Measurements from ENCODE around the gene ADAMTS1.

Gene ADAMTS1

GRCh38 chr21:26815197-26815596 lies 30.0 kb downstream of the ADAMTS1 start:
- no peak for TF ChIP-seq CTCF (IDR thresholded peaks at IDR 0.05; ENCODE audit: low read length, missing control alignments)
- H3K4me3 ChIP-seq (replicated peaks; ENCODE audit: low read depth, low read length): no peak overlapping the region
- peak; percentile 40 for DNase-seq (ENCODE audit: low read depth)

- no peak overlapping the region for H3K4me3 ChIP-seq (replicated peaks; ENCODE audit: low read depth, low read length)
- DNase-seq (ENCODE audit: low read depth): peak; percentile 81
- TF ChIP-seq CTCF (IDR thresholded peaks at IDR 0.05; ENCODE audit: low read length, missing control alignments): no peak
Measured at GRCh38 chr21:26814386-26814785, 30.8 kb downstream of the ADAMTS1 start.

- no peak for DNase-seq (ENCODE audit: low read depth)
- H3K4me3 ChIP-seq (replicated peaks; ENCODE audit: low read depth, low read length): no peak overlapping the region
- no peak for TF ChIP-seq CTCF (IDR thresholded peaks at IDR 0.05; ENCODE audit: low read length, missing control alignments)
Measured at GRCh38 chr21:26813426-26813998, 31.7 kb downstream of the ADAMTS1 start.

DNA sequence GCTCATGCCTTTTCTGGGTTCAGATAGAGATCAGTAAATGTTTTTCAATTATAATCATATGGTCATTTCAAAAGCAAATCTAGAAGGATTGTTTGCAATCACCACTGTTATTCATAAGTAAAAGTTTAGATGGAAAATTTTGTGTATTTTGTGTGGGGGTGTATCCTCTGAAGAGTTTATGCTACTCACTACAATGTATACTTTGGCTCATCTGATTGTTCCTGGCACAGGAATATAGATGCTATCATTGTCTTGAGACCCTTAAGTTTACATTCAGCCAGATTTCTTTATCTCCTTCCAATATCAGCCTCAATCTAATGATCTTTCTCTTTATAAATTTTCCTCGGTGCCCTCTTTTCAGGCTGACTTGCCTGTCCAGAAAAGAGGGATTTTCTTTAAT lies 33.0 kb downstream of the ADAMTS1 start:
- no peak for TF ChIP-seq CTCF (IDR thresholded peaks at IDR 0.05; ENCODE audit: low read length, missing control alignments)
- no peak overlapping the region for H3K4me3 ChIP-seq (replicated peaks; ENCODE audit: low read depth, low read length)
- DNase-seq (ENCODE audit: low read depth): no peak

GRCh38 chr21:26811482-26811881 lies 33.7 kb downstream of the ADAMTS1 start:
- no peak for TF ChIP-seq CTCF (IDR thresholded peaks at IDR 0.05; ENCODE audit: low read length, missing control alignments)
- H3K4me3 ChIP-seq (replicated peaks; ENCODE audit: low read depth, low read length): no peak overlapping the region
- DNase-seq (ENCODE audit: low read depth): no peak

- peak; percentile 17 for DNase-seq (ENCODE audit: low read depth)
- H3K4me3 ChIP-seq (replicated peaks; ENCODE audit: low read depth, low read length): no peak overlapping the region
- TF ChIP-seq CTCF (IDR thresholded peaks at IDR 0.05; ENCODE audit: low read length, missing control alignments): no peak
Measured at GRCh38 chr21:26810676-26811415, 34.4 kb downstream of the ADAMTS1 start.

DNA sequence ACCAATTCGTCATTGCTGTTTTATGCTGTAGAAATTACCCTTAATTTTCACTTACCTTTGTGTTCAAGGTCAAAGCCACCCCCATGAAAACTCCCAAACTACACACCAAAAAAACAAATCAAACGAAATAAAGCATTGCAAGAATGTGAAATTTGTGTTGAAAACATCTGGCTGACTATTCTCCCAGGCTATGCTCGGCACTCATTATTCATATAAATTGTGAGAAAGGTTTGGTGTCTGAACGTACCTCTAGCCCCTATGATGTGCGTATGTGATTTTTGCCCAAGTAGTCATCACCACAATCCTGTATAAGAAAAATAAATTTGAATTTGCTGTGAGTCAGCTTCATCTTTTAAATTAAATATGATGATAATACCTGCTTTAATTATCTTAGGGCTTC lies 34.9 kb downstream of the ADAMTS1 start:
- TF ChIP-seq CTCF (IDR thresholded peaks at IDR 0.05; ENCODE audit: low read length, missing control alignments): no peak
- no peak for DNase-seq (ENCODE audit: low read depth)
- no peak overlapping the region for H3K4me3 ChIP-seq (replicated peaks; ENCODE audit: low read depth, low read length)

Data from fibroblast of pulmonary artery (primary cell).